NCI-H526 (cell line): ENCODE results near the gene AGAP2.
A peak's percentile ranks its signal among the peaks of the same experiment; 100 is the strongest.

Experiments used
- DNase-seq, 2 experiments: peaks; one replicate each; lab custom pipeline; 2025; lab: John Stamatoyannopoulos, UW

The AGAP2 gene

GRCh38 chr12:57753756-57754337 lies 15.3 kb upstream of the AGAP2 start:
- no peak for DNase-seq

GRCh38 chr12:57752668-57753000 lies 14.1 kb upstream of the AGAP2 start:
- DNase-seq, result no peak

GRCh38 chr12:57751788-57752667 lies 13.5 kb upstream of the AGAP2 start, which contains the start of gene CDK4:
Gene CDK4, minus strand, starts transcription at chr12:57752310. Its CDS starts 593 bp downstream, at chr12:57751717.
- peak; percentile 99 for DNase-seq

GRCh38 chr12:57751432-57751787 lies 12.9 kb upstream of the AGAP2 start:
- no peak for DNase-seq

- DNase-seq, result no peak
These were observed 12.3 kb upstream of the AGAP2 start for GRCh38 chr12:57750561-57751431.

GRCh38 chr12:57749061-57749460 lies 10.5 kb upstream of the AGAP2 start:
- DNase-seq, result no peak

GRCh38 chr12:57746025-57746424 lies 7.5 kb upstream of the AGAP2 start:
- DNase-seq, result no peak

- no peak for DNase-seq
These were observed 6.9 kb upstream of the AGAP2 start for GRCh38 chr12:57745485-57745881.

- DNase-seq, result peak; percentile 96 to 98
These were observed 6.4 kb upstream of the AGAP2 start, which contains the start of gene TSPAN31 for GRCh38 chr12:57744777-57745484. Gene TSPAN31, plus strand, starts transcription at chr12:57745039. Its CDS starts 116 bp downstream, at chr12:57745155.

GRCh38 chr12:57744194-57744776 lies 5.7 kb upstream of the AGAP2 start:
- peak in 1 of 2 experiments; percentile 42 for DNase-seq

- DNase-seq, result no peak
These were observed 5.2 kb upstream of the AGAP2 start for GRCh38 chr12:57743769-57744168.

GRCh38 chr12:57741844-57742738 lies 3.5 kb upstream of the AGAP2 start:
- DNase-seq, result no peak

- no peak for DNase-seq
These were observed 2.9 kb upstream of the AGAP2 start for GRCh38 chr12:57741413-57741789.

- DNase-seq, result no peak
These were observed 2.3 kb upstream of the AGAP2 start for GRCh38 chr12:57740656-57741412.

- DNase-seq, result no peak
These were observed 1.5 kb upstream of the AGAP2 start for GRCh38 chr12:57739914-57740538.

- no peak for DNase-seq
These were observed 845 bp upstream of the AGAP2 start for GRCh38 chr12:57739387-57739786.

GRCh38 chr12:57737467-57738460 lies 778 bp downstream of the AGAP2 start:
- peak in 1 of 2 experiments; percentile 60 for DNase-seq
